GM19395 (cell line): ENCODE measurements around the gene HNRNPUL1.
"Not testable (repeated sequence)": the region's sequence is repeated elsewhere in the genome, so short reads cannot be mapped to it uniquely, and the experiment has no call there.

Source experiments
- ATAC-seq: cut with Tn5 transposase; IDR thresholded peaks from one replicate; pipeline ENCODE4 v1.9.1; 2021; ENCODE audit warnings: mild to moderate bottlenecking, moderate library complexity; ENCODE audit not compliant: unreplicated experiment

The HNRNPUL1 gene

GRCh38 chr19:41273076-41273475 is 8.9 kb downstream of the HNRNPUL1 start:
- ATAC-seq: no peak

DNA sequence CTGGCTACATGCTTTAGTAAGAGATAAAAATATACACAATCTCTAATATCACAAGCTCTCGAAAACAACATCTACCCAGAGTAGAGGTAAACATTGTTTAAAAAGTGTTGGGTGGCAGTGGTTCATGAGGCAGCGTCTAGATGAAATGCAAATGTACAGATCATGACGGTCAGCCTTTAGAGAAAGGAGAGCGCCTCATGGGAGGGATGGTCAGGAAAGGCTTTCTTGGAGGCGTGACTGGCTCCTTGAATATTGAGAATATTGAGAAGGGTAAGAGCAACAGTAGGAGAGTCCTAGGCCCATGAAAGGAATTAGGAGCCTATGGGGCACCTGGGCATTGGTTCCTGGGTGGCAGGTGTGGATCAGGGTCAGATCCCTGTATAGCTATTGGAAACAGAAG is 10.6 kb downstream of the HNRNPUL1 start:
- no peak for ATAC-seq

DNA sequence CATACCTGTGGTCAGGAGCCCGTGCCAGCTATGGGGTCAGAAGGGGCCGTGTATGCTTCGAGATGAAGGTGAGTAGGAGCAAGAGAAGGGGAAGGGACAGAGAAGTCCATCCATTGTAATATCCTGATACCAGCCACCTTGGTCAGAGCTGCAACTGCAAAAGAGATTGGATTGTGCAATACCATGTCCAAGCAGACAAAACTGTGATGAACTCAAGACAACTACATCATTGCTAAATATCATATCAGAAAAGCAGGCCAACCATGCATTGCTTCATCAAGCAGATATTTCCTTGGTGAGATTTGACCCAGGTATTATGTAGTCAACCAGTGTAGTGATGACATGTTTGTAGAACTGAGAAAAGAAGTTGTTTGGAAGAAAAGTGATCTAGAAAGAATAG is 12.1 kb downstream of the HNRNPUL1 start:
- no peak for ATAC-seq

GRCh38 chr19:41278478-41278877 is 14.3 kb downstream of the HNRNPUL1 start:
- no peak for ATAC-seq

GRCh38 chr19:41288673-41289530 is 24.7 kb downstream of the HNRNPUL1 start:
- ATAC-seq: no peak

- not testable (repeated sequence) for ATAC-seq
Measured at GRCh38 chr19:41289814-41290213, 25.6 kb downstream of the HNRNPUL1 start.

GRCh38 chr19:41294393-41294792 is 30.2 kb downstream of the HNRNPUL1 start:
- ATAC-seq: no peak

DNA sequence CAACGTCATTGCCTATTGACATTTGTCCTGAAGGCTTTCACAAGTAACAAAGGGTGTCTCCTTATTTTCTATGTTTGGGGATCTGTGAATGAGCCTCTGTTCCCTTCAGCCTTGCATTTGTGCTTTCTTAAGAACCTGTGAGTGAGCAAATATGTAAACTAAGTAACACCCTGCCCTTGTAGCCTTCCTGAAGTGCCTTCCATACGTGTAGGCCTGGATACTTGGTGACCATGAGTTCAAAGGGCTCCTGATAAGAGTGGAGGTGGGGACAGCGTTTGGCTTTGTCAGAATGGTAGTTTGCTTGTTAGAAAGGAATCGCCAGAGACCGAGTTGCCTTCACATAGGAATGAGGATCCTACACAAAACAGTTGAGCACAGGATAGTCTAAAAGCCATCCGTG is 31.3 kb downstream of the HNRNPUL1 start:
- no peak for ATAC-seq

- ATAC-seq: no peak
Measured at GRCh38 chr19:41296433-41296871, 32.3 kb downstream of the HNRNPUL1 start.

DNA sequence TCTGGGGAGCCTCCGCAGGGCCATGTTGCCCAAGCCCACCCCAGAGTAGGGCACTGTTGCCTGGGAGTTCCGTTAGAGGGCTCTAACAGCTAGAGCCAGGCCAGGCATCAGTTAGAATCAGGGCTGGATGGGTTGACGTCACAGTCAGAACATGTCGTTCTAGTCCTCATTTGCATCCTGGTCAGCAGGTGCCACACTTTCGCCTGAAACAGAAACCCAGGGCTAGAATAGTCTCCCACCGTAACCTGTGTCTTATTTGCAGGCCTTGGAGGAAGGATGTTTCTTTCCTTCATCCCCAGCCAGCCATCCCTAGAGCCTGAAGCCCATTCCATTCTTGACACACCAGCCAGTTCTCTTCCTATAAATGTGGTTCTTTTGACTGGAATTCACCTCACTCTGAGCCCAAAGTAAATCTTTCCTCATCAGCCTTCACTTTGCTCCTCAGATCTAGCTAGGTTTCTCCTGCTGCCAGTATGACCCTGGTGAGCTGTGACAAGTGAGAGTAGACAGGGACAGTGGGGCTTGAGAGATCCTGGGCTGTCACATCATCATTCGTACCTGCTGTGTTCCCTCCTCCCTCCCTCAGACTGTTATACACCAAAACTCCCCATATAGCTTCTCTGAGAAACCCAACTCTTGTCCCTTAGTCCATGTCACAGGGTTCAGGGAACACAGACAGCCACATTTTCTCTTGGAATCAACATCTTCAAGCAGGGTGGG is 33.6 kb downstream of the HNRNPUL1 start:
- ATAC-seq: peak; percentile 80

- no peak for ATAC-seq
Measured at GRCh38 chr19:41298348-41298964, 34.3 kb downstream of the HNRNPUL1 start.

GRCh38 chr19:41299046-41299754 is 35.0 kb downstream of the HNRNPUL1 start:
- no peak for ATAC-seq

DNA sequence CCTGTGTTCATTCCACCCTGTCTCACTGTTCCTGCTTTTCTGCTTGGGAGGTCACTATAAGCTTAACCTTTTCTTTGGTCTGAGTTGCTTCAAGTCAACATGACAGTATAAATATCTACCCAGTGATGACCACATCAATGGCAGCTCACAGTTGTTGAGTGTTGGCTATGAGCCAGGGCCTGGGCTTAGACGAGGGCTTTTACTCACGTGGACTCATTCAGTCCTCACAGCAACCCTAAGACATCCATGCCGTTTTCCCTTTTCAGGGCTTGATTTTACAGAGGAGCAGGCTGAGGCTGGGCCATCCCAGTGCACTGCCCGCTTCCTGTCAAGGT is 35.5 kb downstream of the HNRNPUL1 start:
- no peak for ATAC-seq

DNA sequence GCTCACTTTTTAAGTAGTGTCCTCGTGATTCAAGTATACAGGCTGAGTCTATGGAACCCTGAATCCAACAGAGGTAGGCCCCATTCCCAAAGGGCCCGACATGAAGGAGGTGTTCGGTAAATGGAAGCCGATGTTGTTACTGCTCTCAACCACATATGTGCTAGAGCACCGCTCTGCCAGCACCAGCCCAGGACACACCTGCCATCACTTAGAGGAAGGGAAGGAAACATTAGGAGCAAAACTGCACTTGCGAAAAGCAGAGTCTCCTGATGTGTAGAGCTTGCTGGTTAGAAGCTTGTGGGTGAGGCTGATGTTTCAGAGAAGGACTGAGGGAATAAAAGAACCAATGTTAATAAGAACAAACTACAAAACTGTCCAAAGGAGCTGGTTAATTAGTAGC is 36.4 kb downstream of the HNRNPUL1 start:
- ATAC-seq: no peak

GRCh38 chr19:41302624-41303351 is 38.6 kb downstream of the HNRNPUL1 start:
- ATAC-seq: no peak

DNA sequence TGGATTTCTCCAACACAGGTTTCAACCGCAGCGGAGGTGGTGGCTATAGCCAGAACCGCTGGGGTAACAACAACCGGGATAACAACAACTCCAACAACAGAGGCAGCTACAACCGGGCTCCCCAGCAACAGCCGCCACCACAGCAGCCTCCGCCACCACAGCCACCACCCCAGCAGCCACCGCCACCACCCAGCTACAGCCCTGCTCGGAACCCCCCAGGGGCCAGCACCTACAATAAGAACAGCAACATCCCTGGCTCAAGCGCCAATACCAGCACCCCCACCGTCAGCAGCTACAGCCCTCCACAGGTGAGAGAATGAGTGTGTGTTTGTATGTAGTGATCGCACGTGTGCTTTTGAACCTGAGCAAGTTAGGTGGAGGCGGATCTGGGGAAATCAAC is 39.8 kb downstream of the HNRNPUL1 start:
- no peak for ATAC-seq

DNA sequence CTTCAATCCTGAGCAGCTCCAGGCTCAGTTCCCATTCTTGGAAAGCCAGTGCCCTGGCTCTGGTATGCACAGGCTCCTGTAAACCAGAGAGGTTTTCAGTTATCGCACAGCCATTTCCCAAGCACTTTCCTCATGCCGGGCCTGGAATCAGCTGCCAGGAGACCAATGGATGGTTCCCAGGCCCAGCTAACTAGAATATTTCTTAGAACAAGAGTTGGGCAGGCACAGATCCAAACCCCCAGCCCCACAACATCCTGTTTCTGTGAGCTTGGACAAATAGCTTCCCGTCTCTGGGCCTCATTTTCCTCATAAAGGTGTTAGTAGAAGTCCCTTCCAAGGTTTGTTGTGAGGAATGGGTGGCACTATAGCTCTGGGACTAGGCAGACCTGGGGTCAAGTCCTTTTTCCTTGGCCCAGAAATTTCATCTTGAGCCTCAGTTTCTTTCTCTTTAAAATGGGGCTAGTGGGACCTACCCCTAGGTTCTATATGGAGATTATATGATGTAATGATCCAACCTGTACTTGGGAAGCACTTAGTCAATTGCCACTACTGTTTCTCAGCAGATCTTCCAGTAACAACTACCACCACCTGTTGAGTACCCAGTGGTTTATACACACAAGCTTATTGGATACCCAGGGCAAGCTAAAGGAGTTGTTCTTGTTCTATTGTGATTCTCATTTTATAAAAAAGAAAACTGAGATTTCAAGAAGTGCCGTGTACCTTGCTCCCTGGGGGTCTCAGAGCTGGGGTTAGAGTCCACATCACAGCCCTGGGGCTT is 40.7 kb downstream of the HNRNPUL1 start:
- ATAC-seq: no peak

DNA sequence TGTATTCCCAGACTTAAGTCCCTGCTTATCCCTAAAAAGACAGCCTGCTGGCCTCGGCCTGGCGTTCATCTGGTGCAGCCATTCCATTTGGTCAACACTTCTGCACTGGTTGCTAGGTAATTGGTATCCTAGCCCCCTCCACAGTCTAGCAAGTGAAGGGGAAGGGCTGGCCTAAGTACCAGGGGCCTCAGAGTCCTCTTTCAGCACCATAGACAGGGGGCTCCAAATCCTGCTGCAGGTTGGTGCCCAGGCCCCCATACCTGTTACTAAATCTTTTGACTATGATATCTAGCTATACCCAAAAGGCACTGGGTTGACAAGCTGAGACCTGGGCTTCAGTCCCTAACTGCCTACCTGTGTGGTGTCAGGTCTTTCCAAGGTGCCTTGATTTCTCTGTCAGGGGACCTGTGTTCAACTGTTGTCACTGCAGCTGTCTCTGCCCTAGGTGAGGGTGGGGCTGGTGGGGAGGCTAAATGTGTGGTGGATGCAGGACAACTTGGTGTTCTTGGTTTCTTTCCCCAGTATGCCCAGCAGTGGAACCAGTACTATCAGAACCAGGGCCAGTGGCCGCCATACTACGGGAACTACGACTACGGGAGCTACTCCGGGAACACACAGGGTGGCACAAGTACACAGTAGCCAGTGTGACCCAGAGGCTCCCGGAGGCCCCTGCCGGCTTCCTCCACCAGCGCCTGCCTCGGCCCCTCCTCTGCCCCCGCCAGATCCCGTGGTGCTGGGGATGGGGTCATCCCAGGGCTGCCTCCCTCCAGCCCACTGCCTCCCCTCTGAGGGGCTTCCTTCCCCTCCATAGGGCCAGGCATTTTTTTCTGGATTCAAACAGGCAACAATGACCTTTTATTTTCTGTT is 42.0 kb downstream of the HNRNPUL1 start:
- ATAC-seq: no peak
